Amniotic epithelial cell (primary cell): ENCODE results near the gene DLG5.

ENCODE experiments used
- DNase-seq: peaks from one replicate; pipeline ENCODE4 v3.0.0-alpha.2; 2010; ENCODE audit warnings: low read depth

DLG5 gene

DNA sequence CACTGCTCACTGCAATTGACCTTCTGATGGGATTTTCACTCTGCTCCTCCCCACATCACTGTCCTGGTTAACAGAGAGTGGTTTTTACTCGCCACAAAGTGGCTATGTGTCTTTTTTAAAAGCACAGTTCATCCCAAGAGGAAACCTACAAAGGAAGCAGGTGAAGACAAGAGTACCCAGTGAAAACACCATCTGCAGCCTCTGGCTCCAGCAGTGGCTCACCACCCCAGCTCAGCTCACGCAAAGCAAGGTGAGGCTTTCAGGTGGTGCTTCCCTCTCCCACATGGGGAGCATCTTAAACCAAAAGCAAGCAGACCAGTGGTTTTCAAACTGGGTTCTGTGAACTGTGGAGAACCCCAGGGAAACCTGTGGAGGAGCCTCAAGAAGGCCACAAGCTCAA lies 14.0 kb downstream of the DLG5 start:
- DNase-seq: no peak

- DNase-seq: peak; percentile 83
These were observed 14.9 kb downstream of the DLG5 start for GRCh38 chr10:77911535-77912123.

DNA sequence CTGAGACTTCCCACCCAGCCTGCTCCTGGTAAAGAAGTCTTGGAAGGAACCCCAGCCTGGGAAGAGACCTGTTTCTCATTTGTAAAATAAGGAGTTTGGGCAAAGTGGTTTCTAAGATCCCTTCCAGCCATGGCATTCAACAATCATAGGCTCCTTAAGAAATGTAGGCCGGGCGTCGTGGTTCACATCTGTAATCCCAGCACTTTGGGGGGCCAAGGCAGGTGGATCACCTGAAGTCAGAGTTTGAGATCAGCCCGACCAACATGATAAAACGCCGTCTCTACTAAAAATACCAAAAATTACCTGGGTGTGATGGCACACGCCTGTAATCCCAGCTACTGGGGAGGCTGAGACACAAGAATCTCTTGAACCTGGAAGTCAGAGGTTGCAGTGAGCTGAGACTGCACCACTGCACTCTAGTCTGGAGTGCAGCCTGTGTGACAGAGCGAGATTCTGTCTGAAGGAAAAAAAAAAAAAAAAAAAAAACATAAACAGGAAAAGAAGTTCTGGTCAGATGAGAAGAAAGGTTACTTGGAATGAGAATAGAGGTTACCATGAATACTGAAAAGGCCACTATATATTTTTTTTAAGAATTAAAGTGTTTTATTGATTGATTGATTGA lies 15.9 kb downstream of the DLG5 start:
- no peak for DNase-seq

- peak; percentile 55 for DNase-seq
These were observed 16.7 kb downstream of the DLG5 start for GRCh38 chr10:77909749-77910375.

DNA sequence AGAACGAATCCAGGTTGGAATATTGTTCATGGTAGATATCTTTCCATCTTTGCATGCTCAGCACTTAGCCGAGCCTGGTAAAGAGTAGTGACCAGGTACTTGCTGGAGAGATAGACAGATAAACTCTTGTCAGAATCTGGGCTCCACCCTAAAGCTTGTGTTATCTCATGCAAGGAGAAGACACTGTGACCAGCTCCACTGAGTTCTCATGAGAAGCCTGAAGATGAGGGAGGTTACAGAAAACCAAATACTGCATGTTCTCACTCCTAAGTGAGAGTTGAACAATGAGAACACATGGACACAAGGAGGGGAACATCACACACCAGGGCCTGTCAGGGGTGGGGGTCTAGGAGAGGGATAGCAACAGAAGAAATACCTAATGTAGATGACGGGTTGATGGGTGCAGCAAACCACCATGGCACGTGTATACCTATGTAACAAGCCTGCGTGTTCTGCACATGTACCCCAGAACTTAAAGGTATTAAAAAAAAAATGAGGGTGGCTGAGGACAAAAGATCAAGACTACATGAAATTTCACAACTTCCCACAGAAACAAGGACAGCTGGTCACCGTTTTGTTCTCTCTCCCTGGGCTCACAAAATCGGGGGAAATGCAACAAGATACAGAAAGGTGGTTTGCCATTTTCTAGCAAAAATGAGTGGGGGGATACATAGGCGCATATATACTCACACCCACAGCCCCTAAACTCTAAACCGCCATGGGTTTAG lies 17.4 kb downstream of the DLG5 start:
- DNase-seq: no peak

DNA sequence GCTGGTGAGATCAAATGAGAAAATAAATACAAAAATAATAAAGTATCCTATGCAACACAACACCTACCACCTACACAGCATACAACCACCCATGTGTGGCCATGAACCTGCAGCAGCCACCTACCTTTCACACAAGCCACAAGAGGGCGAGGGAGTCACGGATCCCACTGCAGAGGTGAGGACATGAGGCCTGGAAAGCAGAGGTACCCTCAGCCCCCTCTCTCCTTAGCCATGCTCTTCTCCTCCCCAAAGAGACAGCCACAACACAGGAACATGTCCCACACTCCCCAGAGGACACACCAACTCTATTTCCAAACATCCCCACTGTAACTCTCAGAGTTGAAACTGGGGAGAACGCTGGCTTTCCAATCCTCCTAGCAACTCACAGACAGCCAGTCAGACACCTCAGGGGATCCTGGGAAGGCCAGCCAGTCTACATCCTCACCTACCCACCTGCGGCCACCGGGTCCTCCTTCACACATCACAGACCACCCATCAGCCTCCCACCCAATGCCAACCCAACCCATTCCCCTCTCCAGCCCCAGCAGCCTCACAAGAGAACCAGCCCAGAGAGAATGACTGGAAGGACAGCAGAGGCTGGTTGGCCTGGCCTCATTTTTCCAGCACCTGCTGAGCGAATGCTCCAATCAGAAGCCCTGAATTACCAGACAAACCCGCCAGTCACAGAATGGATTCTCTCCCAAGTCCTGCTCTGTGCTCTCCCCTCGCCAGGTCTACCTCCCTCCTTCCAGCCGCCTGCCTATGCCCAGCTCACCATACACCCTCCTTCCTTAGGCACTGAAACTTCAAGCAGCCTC lies 18.4 kb downstream of the DLG5 start:
- DNase-seq: no peak

DNA sequence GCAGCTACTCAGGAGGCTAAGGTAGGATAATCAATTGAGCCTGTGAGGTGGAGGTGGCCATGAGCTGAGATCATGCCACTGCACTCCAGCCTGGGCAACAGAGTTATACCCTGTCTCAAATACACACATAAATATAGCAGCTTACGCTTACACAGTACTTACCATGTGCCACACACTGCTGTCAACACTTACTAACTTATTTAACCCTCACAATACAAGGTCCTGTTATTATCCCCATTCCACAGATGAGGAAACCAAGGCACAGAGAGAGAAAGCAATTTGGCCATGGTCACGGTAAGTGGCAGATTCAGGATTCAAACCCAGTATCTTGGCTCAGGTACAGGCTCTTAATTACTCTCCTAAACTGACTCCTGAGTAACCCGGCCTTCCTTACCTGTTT lies 19.1 kb downstream of the DLG5 start:
- no peak for DNase-seq

- no peak for DNase-seq
These were observed 19.6 kb downstream of the DLG5 start for GRCh38 chr10:77906951-77907421.

GRCh38 chr10:77905781-77906180 lies 20.8 kb downstream of the DLG5 start:
- DNase-seq: no peak

DNA sequence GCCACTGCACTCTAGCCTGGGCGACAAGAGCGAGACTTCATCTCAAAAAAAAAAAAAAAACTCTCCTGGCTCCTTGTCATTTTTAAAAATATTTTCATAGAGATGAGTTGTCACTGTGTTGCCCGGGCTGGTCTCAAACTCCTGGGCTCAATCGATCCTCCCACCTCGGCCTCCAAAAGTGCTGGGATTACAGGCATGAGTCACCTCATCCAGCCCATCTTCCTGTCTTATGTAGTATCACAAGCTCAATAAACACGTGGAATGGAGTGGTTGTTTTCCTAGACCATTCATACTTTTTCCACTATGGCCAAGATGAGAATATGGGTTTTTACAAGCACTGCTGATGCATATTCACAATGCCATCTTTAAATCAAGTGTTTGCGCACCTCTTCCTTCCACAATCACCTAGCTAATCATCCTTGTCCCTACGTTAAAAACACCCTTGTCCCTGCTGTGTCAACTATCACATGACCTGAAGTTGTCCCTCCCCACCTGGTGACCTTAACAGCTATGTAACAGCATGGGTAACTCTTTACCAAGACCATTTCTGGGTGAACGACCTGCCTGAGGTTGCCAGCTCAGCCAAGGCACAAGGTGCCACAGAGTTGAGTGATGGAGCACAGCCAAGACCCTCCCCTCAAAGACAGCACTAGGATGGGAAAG lies 21.3 kb downstream of the DLG5 start:
- no peak for DNase-seq

DNA sequence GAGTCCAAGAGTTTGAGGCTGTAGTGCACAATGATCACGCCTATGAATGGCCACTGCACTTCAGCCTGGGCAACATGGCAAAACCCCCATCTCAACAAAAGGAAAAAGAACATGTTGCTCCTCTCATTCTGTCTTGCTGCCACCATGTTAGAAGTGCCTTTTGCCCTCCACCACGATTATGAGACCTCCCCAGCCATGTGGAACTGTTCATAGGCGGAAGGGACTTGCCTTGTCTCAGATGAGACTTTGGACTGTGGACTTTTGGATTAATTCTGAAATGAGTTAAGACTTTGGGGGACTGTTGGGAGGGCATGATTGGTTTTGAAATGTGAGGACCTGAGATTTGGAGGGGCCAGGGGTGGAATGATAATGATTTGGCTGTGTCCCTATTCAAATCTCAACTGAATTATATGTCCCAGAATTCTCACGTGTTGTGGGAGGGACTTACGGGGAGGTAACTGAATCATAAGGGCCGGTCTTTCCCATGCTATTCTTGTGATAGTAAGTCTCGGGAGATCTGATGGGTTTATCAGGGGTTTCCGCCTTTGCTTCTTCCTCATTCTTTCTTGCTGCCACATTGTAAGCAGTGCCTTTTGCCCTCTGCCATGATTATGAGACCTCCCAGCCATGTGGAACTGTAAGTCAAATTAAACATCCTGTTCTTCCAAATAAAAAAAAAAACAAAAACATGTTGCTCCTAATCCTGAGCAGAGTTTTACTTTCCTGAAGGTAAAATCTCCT lies 22.3 kb downstream of the DLG5 start:
- no peak for DNase-seq

- DNase-seq: no peak
These were observed 24.4 kb downstream of the DLG5 start for GRCh38 chr10:77902159-77902558.

GRCh38 chr10:77901743-77902142 lies 24.8 kb downstream of the DLG5 start:
- DNase-seq: no peak

- no peak for DNase-seq
These were observed 26.9 kb downstream of the DLG5 start for GRCh38 chr10:77899690-77900089.

GRCh38 chr10:77899080-77899477 lies 27.5 kb downstream of the DLG5 start:
- DNase-seq: peak; percentile 51

- DNase-seq: no peak
These were observed 28.1 kb downstream of the DLG5 start for GRCh38 chr10:77898323-77899079.

DNA sequence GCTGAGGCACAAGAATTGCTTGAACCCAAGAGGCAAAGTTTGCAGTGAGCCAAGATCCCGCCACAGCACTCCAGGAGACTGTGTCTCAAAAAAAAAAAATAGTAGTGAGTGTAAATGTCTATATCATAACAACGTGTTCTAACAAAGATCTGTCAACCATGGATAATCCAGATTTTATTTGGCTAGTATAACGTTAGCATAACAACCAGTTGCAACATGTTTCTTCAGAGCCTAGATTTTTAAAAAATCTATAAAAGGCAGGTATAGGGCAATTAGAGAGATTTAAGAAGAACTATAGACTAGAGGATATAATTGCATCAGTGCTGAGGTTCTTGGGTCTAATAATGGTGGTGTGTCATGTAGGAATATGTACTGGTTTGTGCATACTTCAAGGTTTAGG lies 30.5 kb downstream of the DLG5 start:
- DNase-seq: no peak

- DNase-seq: no peak
These were observed 32.5 kb downstream of the DLG5 start for GRCh38 chr10:77894058-77894457.

DNA sequence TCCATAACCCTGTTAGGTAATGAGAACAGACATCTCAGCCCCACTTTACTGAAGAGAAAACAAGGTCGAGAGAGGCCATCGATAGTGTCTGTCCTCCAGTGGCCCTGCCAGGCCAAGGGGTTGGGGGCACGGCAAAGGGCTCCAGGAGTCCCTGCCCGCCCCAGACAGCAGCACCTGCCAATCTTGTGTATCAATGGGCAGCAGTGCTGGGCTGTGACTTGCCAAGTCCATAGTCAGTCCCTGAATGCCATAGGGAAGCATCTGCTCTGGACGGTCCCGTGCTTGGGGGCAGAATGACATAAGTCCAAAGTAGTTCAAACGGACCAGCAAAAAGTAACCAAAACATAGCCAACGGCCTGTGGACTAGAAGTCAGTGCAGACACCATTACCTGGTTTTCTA lies 33.2 kb downstream of the DLG5 start:
- DNase-seq: no peak

DNA sequence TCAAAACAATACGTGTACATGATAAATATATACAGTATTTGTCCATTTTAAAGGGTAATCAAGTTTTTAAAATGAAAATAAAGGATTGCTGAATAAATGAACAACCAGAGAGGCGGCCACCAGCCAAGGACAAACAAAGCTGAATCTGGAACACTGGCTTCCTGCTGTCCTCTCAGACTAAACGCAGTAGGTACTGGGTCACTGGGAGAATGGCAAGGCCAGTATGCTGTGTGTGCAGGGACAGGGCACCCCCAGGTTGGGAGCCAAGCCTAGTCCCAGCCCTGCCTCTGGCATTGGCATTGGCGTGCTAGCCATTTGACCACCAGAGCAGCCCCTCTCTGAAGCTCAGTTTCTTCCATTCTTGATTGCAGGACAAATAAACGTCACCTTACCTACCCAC lies 33.8 kb downstream of the DLG5 start:
- no peak for DNase-seq
